Measurements from ENCODE around the gene STOX1. TPM values are rescaled to one million over a fixed set of nuclear protein-coding genes. Genes with fewer than 3 reads are reported as not detected.
A peak's percentile ranks its signal among the peaks of the same experiment; 100 is the strongest.
"Not testable (repeated sequence)": the region's sequence is repeated elsewhere in the genome, so short reads cannot be mapped to it uniquely, and the experiment has no call there.

STOX1 gene
- total RNA-seq, 1 donor from 2014 or later = 0.21 TPM

- no peaks in the 10 kb centered on the region for H3K36me3 Mint-ChIP-seq (ENCODE audit: low read depth, unreplicated experiment)
- no peaks in the 10 kb centered on the region for H3K9me3 Mint-ChIP-seq (ENCODE audit: unreplicated experiment)
- peak overlapping the region; percentile 42 for H3K27ac Mint-ChIP-seq (ENCODE audit: unreplicated experiment)
- TF ChIP-seq CTCF (IDR thresholded peaks at IDR 0.05; ENCODE audit: unreplicated experiment) = no peak
- H3K4me3 Mint-ChIP-seq (ENCODE audit: unreplicated experiment) = no peak overlapping the region
- H3K4me1 Mint-ChIP-seq (ENCODE audit: unreplicated experiment) = peaks cover 12% of the 10 kb centered on the region
- DNase-seq (ENCODE audit: low spot score) = no peak
- H3K27me3 Mint-ChIP-seq (ENCODE audit: unreplicated experiment) = peaks cover 3% of the 10 kb centered on the region
Observed at GRCh38 chr10:68816796-68817412, 10.4 kb upstream of the STOX1 start.

- H3K4me3 Mint-ChIP-seq (ENCODE audit: unreplicated experiment); H3K27ac Mint-ChIP-seq (ENCODE audit: unreplicated experiment); H3K36me3 Mint-ChIP-seq (ENCODE audit: low read depth, unreplicated experiment); DNase-seq (ENCODE audit: low spot score); H3K9me3 Mint-ChIP-seq (ENCODE audit: unreplicated experiment); H3K27me3 Mint-ChIP-seq (ENCODE audit: unreplicated experiment): not testable (repeated sequence)
- peaks cover 12% of the 10 kb centered on the region for H3K4me1 Mint-ChIP-seq (ENCODE audit: unreplicated experiment)
Observed at GRCh38 chr10:68820359-68820758, 7.0 kb upstream of the STOX1 start.

GRCh38 chr10:68822626-68823025, 4.7 kb upstream of the STOX1 start:
- not testable (repeated sequence) for H3K4me1 Mint-ChIP-seq (ENCODE audit: unreplicated experiment); H3K27ac Mint-ChIP-seq (ENCODE audit: unreplicated experiment); DNase-seq (ENCODE audit: low spot score); H3K27me3 Mint-ChIP-seq (ENCODE audit: unreplicated experiment); H3K36me3 Mint-ChIP-seq (ENCODE audit: low read depth, unreplicated experiment); H3K4me3 Mint-ChIP-seq (ENCODE audit: unreplicated experiment); H3K9me3 Mint-ChIP-seq (ENCODE audit: unreplicated experiment)

GRCh38 chr10:68827592-68827959, 245 bp downstream of the STOX1 start:
- not testable (repeated sequence) for DNase-seq (ENCODE audit: low spot score); H3K4me1 Mint-ChIP-seq (ENCODE audit: unreplicated experiment); H3K36me3 Mint-ChIP-seq (ENCODE audit: low read depth, unreplicated experiment); H3K9me3 Mint-ChIP-seq (ENCODE audit: unreplicated experiment); H3K27me3 Mint-ChIP-seq (ENCODE audit: unreplicated experiment); H3K27ac Mint-ChIP-seq (ENCODE audit: unreplicated experiment); H3K4me3 Mint-ChIP-seq (ENCODE audit: unreplicated experiment)

GRCh38 chr10:68828083-68828601, 811 bp downstream of the STOX1 start:
- H3K27ac Mint-ChIP-seq (ENCODE audit: unreplicated experiment); H3K27me3 Mint-ChIP-seq (ENCODE audit: unreplicated experiment); H3K36me3 Mint-ChIP-seq (ENCODE audit: low read depth, unreplicated experiment); H3K4me1 Mint-ChIP-seq (ENCODE audit: unreplicated experiment); H3K9me3 Mint-ChIP-seq (ENCODE audit: unreplicated experiment): not testable (repeated sequence)
- peak; percentile 15 for DNase-seq (ENCODE audit: low spot score)
- peak overlapping the region; percentile 74 for H3K4me3 Mint-ChIP-seq (ENCODE audit: unreplicated experiment)

GRCh38 chr10:68828833-68829232, 1.5 kb downstream of the STOX1 start:
- TF ChIP-seq CTCF (IDR thresholded peaks at IDR 0.05; ENCODE audit: unreplicated experiment) = no peak
- no peak for DNase-seq (ENCODE audit: low spot score)
- H3K27ac Mint-ChIP-seq (ENCODE audit: unreplicated experiment) = no peak overlapping the region
- peak overlapping the region; percentile 74 for H3K4me3 Mint-ChIP-seq (ENCODE audit: unreplicated experiment)
- peaks cover 3% of the 10 kb centered on the region for H3K27me3 Mint-ChIP-seq (ENCODE audit: unreplicated experiment)
- peaks cover 3% of the 10 kb centered on the region for H3K36me3 Mint-ChIP-seq (ENCODE audit: low read depth, unreplicated experiment)
- no peaks in the 10 kb centered on the region for H3K4me1 Mint-ChIP-seq (ENCODE audit: unreplicated experiment)
- H3K9me3 Mint-ChIP-seq (ENCODE audit: unreplicated experiment) = no peaks in the 10 kb centered on the region

GRCh38 chr10:68829521-68829920, 2.2 kb downstream of the STOX1 start:
- Mint-ChIP-seq H3K27me3 (ENCODE audit: unreplicated experiment) (peaks cover 3% of the 10 kb centered on the region), H3K9me3 (ENCODE audit: unreplicated experiment) (no peaks in the 10 kb centered on the region), H3K4me1 (ENCODE audit: unreplicated experiment) (no peaks in the 10 kb centered on the region), H3K36me3 (ENCODE audit: low read depth, unreplicated experiment) (peaks cover 3% of the 10 kb centered on the region), H3K27ac (ENCODE audit: unreplicated experiment) (no peak overlapping the region), H3K4me3 (ENCODE audit: unreplicated experiment) (no peak overlapping the region)
- no peak for TF ChIP-seq CTCF (IDR thresholded peaks at IDR 0.05; ENCODE audit: unreplicated experiment)
- no peak for DNase-seq (ENCODE audit: low spot score)

Measured in endothelial cell (in vitro differentiated cells).